ENCODE measurements around the gene TMEM256. TPM values are rescaled to one million over a fixed set of nuclear protein-coding genes. Genes with fewer than 3 reads are reported as not detected.

Gene TMEM256
- total and polyA plus RNA-seq, 2 donors, result 109 to 152 TPM

DNA sequence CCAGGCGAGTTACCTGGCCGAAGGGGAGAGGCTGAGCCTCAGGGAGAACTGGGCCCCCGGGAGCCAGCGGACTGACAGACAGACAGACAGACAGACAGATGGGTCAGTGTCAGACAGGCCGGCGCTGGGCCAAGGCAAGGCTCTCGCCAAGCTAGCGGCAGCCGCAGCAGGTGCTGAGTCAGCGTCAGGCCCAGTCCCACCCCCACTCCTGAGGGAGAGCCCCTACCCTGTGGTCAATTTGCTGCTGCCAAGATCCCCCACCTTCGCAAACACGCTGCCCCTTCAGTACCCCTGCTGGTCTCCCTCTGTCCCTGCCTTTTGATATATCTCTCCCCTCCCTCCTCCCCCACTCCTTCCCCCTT is 36.9 kb upstream of the TMEM256 start:
- Histone ChIP-seq H3K36me3 (ENCODE audit: control insufficient read depth in 2 of 2, insufficient read depth in 2 of 2, low read length in 1 of 2) (no peaks in the 10 kb centered on the region), H3K9me3 (ENCODE audit: control insufficient read depth in 2 of 2, insufficient read depth in 1 of 2, low read length in 1 of 2) (peaks cover 0 to 7% of the 10 kb centered on the region in 2 donors), H3K4me3 (ENCODE audit: low read length in 2 of 2) (peak overlapping the region in 1 of 2 donors; percentile 25), H3K4me1 (ENCODE audit: control insufficient read depth in 2 of 2, insufficient read depth in 2 of 2, low read length in 2 of 2) (peaks cover 43 to 70% of the 10 kb centered on the region in 2 donors), H3K27ac (ENCODE audit: low read depth in 1 of 2, low read length in 1 of 2) (no peak overlapping the region), H3K27me3 (ENCODE audit: control insufficient read depth in 2 of 2, insufficient read depth in 1 of 2, low read length in 1 of 2) (peaks cover 65 to 99% of the 10 kb centered on the region in 2 donors)
- peak in 1 of 9 donors; percentile 12 for DNase-seq (ENCODE audit: low read depth in 6 of 9, low spot score in 9 of 9)
- WGBS, result 8% methylated on average over 12 of the region's 12 CpGs

DNA sequence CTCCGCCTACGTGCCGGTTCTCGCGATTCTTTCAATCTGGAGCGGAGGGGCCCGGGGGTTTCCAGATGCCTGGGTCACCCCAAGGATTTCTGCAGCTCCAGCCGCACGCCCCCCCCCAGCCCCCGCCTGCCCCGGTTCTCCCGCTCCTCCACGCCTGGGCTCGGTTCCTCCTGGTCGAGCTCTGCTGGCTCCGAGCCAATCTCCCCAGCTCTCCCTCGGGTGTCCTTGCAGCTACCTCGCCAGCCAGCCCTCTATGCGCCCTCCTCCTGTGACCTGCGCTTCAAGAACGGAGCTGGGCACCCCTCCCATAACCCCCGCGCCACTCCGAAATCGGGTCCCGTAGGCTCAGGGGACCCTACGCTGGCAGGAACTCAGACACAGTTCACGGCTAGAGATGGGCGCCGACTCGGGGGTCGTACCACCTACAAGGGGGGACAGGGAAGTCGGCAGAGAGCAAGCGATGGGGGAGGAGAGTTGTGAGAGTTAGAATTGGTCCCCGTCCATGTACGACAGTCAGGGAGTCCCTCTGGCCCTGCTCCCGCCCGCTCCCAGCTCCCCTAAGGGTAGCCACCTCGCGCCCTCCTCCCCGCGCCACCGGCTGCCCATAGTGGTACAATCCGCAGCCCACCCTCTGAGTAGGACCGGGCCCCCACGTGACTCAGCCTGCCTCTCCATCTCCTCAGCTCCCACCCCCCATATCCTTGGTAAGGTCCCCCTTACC is 36.4 kb upstream of the TMEM256 start:
- Histone ChIP-seq H3K4me1 (ENCODE audit: control insufficient read depth in 2 of 2, insufficient read depth in 2 of 2, low read length in 2 of 2) (peaks cover 40 to 70% of the 10 kb centered on the region in 2 donors), H3K9me3 (ENCODE audit: control insufficient read depth in 2 of 2, insufficient read depth in 1 of 2, low read length in 1 of 2) (peaks cover 0 to 3% of the 10 kb centered on the region in 2 donors), H3K27me3 (ENCODE audit: control insufficient read depth in 2 of 2, insufficient read depth in 1 of 2, low read length in 1 of 2) (peaks cover 64 to 95% of the 10 kb centered on the region in 2 donors), H3K27ac (ENCODE audit: low read depth in 1 of 2, low read length in 1 of 2) (no peak overlapping the region), H3K36me3 (ENCODE audit: control insufficient read depth in 2 of 2, insufficient read depth in 2 of 2, low read length in 1 of 2) (no peaks in the 10 kb centered on the region), H3K4me3 (ENCODE audit: low read length in 2 of 2) (peak overlapping the region; percentile 25)
- DNase-seq (ENCODE audit: low read depth in 6 of 9, low spot score in 9 of 9), result peak in 2 of 9 donors; percentile 21 to 38
- 2% methylated on average over 46 of the region's 46 CpGs for WGBS

DNA sequence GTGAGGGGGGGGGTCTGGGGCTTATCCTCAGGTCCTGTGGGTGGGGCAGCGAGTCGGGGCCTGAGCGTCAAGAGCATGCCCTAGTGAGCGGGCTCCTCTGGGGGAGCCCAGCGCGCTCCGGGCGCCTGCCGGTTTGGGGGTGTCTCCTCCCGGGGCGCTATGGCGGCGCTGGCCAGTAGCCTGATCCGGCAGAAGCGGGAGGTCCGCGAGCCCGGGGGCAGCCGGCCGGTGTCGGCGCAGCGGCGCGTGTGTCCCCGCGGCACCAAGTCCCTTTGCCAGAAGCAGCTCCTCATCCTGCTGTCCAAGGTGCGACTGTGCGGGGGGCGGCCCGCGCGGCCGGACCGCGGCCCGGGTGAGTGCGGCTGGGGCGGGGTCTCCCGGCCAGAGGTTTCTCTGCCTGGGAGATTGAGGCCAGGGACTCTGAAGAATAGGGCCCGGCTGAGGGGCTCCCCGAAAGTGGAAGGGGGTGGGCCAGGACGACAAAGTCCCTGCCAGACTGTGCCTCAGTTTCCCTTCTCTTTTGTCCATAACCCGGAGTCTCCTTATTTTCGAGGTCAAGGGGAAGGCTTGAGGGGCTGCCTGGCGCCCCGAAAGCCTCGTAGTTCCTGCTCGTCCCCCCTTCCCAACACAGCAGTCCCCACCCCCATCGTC is 35.7 kb upstream of the TMEM256 start, which contains the start of gene FGF11:
TSS of gene FGF11 (plus strand) at position 51 of the 651 bp plus-strand sequence. CDS start at position 160, 109 bp downstream.
- DNase-seq (ENCODE audit: low read depth in 6 of 9, low spot score in 9 of 9), result no peak
- Histone ChIP-seq H3K27ac (ENCODE audit: low read depth in 1 of 2, low read length in 1 of 2) (no peak within 1 kb of the TSS), H3K9me3 (ENCODE audit: control insufficient read depth in 2 of 2, insufficient read depth in 1 of 2, low read length in 1 of 2) (no peaks in the 10 kb centered on the region), H3K4me1 (ENCODE audit: control insufficient read depth in 2 of 2, insufficient read depth in 2 of 2, low read length in 2 of 2) (peaks cover 33 to 64% of the 10 kb centered on the region in 2 donors), H3K36me3 (ENCODE audit: control insufficient read depth in 2 of 2, insufficient read depth in 2 of 2, low read length in 1 of 2) (no peaks in the 10 kb centered on the region), H3K4me3 (ENCODE audit: low read length in 2 of 2) (peak within 1 kb of the TSS; percentile 25 to 43), H3K27me3 (ENCODE audit: control insufficient read depth in 2 of 2, insufficient read depth in 1 of 2, low read length in 1 of 2) (peaks cover 60 to 88% of the 10 kb centered on the region in 2 donors)
- 5% methylated on average over 50 of the region's 50 CpGs for WGBS

DNA sequence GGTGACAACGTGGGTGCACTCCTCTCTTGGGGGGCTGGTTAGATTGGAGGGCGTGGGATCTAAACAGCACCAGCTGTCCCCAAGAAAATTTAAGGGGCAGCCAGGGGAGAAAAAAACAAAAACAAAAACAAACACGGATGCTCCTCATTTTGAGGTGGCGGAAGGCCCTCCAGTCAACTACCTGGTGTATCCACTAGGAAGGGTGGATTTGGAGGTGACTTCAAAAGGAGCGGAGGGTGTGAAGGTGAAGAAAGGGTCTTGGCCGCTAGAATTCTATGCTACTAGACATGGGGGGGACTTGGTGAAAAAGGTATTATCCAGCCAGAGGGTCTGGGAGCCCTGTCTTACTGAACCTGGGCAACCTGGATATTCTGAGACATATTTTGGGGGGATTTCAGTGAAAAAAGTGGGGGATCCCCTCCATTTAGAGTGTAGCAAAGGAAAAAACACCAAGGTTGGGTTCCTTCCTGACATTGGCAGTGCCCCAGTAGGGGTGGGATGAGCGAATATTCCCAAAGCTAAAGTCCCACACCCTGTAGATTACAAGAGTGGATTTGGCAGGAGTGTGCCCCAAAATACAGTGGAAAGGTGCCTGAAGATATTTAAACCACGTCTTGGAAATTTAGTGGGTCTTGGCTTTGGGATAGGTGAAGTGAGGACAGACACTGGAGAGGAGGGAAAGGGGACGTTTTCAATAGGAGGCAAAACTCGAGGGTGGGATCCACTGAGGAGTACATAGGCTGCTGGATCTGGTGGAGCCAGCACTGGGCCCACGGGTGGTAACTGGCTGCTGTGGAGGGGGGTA is 35.0 kb upstream of the TMEM256 start:
- Histone ChIP-seq H3K9me3 (ENCODE audit: control insufficient read depth in 2 of 2, insufficient read depth in 1 of 2, low read length in 1 of 2) (no peaks in the 10 kb centered on the region), H3K27ac (ENCODE audit: low read depth in 1 of 2, low read length in 1 of 2) (no peak overlapping the region), H3K27me3 (ENCODE audit: control insufficient read depth in 2 of 2, insufficient read depth in 1 of 2, low read length in 1 of 2) (peaks cover 56 to 81% of the 10 kb centered on the region in 2 donors), H3K4me1 (ENCODE audit: control insufficient read depth in 2 of 2, insufficient read depth in 2 of 2, low read length in 2 of 2) (peaks cover 26 to 58% of the 10 kb centered on the region in 2 donors), H3K4me3 (ENCODE audit: low read length in 2 of 2) (peak overlapping the region; percentile 19 to 43), H3K36me3 (ENCODE audit: control insufficient read depth in 2 of 2, insufficient read depth in 2 of 2, low read length in 1 of 2) (no peaks in the 10 kb centered on the region)
- 50% methylated on average over 11 of the region's 11 CpGs for WGBS
- DNase-seq (ENCODE audit: low read depth in 6 of 9, low spot score in 9 of 9), result no peak

DNA sequence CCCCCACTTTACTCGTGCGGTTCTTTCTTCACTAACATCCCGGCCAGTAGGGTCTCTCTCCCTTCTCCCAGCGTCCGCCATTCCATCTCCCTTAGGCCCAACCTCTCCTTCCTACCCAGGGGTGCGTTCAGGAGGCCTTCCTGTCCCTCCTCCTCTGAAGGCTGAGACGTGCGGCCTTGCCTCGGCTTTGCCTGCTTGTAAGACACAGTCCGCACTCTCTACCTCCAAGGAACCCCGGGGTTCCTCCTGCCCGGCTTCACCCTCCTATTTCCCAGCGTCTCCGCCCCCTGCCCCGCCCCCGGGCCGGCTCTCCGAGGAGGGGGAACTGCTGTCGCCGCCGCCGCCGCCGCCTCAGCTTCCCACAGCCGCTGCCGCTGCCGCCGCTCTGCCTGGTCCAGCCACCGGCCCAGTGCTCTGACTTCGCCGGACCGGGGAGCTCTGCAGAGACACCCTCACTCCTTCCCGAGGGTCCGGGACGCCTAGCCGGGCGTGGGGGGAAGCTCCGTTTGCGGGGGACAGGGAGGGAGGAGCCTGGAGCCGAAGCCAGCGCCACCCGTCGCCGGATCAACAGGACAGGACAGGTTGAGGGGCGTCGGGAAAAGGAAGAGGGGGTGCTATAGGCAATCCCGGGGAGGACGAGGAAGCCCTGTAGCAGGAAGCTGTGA is 34.2 kb upstream of the TMEM256 start:
- no peak overlapping the region for H3K27ac ChIP-seq (ENCODE audit: low read depth in 1 of 2, low read length in 1 of 2)
- peak in 3 of 9 donors; percentile 39 to 66 (median 45) for DNase-seq (ENCODE audit: low read depth in 6 of 9, low spot score in 9 of 9)
- H3K4me3 ChIP-seq (ENCODE audit: low read length in 2 of 2), result peak overlapping the region; percentile 19 to 43

DNA sequence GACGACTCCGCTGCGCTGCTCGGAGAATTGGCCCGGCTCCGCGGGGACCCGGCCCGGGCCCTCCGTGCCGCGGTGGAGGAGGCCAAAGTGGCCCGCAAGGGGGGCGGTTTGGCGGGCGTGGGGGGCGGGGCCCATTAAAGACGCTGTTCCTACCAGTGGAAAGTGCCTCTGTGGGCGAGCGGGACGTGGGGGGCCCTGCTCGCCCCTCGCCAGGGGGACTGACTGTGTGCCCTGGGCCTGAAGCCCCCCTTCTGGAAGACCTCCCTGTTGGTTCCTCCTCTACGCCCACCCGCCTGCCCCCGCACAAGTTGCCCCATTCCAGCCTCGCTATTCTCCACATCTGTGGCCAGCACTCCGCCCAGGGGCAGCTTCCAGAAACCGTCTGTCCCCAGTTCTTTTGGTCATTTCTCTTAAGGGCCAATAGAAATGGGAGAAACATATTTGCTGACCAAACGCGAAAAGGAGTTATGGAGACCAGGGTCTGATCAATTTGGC is 33.5 kb upstream of the TMEM256 start:
- peak overlapping the region; percentile 6 to 39 for H3K4me3 ChIP-seq (ENCODE audit: low read length in 2 of 2)
- no peaks in the 10 kb centered on the region for H3K9me3 ChIP-seq (ENCODE audit: control insufficient read depth in 2 of 2, insufficient read depth in 1 of 2, low read length in 1 of 2)
- peaks cover 49 to 66% of the 10 kb centered on the region in 2 donors for H3K27me3 ChIP-seq (ENCODE audit: control insufficient read depth in 2 of 2, insufficient read depth in 1 of 2, low read length in 1 of 2)
- H3K4me1 ChIP-seq (ENCODE audit: control insufficient read depth in 2 of 2, insufficient read depth in 2 of 2, low read length in 2 of 2), result peaks cover 26 to 58% of the 10 kb centered on the region in 2 donors
- WGBS, result 50% methylated on average over 31 of the region's 31 CpGs
- DNase-seq (ENCODE audit: low read depth in 6 of 9, low spot score in 9 of 9), result no peak
- H3K27ac ChIP-seq (ENCODE audit: low read depth in 1 of 2, low read length in 1 of 2), result no peak overlapping the region
- H3K36me3 ChIP-seq (ENCODE audit: control insufficient read depth in 2 of 2, insufficient read depth in 2 of 2, low read length in 1 of 2), result no peaks in the 10 kb centered on the region

More for the DNA sequence above, 34.2 kb upstream of the TMEM256 start:
- peaks cover 52 to 73% of the 10 kb centered on the region in 2 donors for H3K27me3 ChIP-seq (ENCODE audit: control insufficient read depth in 2 of 2, insufficient read depth in 1 of 2, low read length in 1 of 2)
- H3K9me3 ChIP-seq (ENCODE audit: control insufficient read depth in 2 of 2, insufficient read depth in 1 of 2, low read length in 1 of 2), result no peaks in the 10 kb centered on the region
- WGBS, result 12% methylated on average over 48 of the region's 48 CpGs
- no peaks in the 10 kb centered on the region for H3K36me3 ChIP-seq (ENCODE audit: control insufficient read depth in 2 of 2, insufficient read depth in 2 of 2, low read length in 1 of 2)
- H3K4me1 ChIP-seq (ENCODE audit: control insufficient read depth in 2 of 2, insufficient read depth in 2 of 2, low read length in 2 of 2), result peaks cover 26 to 58% of the 10 kb centered on the region in 2 donors

DNA sequence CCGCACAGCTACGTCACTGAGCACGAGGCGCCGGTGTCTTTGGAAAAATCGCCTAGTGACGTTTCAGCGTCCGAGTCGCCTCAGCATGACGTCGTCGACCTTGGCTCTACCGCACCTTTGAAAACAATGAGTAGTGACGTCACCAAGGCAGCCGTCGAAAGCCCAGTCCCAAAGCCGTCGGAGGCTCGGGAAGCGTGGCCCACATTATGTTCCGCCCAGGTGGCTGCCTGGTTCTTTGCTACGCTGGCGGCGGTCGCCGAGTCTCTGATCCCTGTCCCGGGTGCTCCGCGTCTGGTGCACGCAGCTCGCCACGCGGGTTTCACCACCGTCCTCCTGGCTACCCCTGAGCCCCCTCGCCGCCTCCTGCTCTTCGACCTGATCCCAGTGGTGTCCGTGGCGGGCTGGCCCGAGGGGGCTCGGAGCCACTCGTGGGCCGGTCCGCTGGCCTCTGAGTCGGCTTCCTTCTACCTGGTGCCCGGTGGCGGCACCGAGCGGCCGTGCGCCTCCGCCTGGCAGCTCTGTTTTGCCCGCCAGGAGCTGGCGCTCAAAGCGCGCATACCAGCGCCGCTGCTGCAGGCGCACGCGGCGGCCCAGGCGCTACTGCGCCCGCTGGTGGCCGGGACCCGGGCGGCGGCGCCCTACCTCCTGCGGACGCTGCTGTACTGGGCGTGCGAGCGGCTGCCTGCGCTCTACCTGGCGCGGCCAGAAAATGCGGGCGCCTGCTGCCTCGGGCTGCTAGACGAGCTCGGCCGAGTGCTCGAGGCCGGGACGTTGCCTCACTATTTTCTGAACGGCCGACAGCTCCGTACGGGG is 32.9 kb upstream of the TMEM256 start:
- Histone ChIP-seq H3K27me3 (ENCODE audit: control insufficient read depth in 2 of 2, insufficient read depth in 1 of 2, low read length in 1 of 2) (peaks cover 47 to 60% of the 10 kb centered on the region in 2 donors), H3K36me3 (ENCODE audit: control insufficient read depth in 2 of 2, insufficient read depth in 2 of 2, low read length in 1 of 2) (no peaks in the 10 kb centered on the region), H3K4me3 (ENCODE audit: low read length in 2 of 2) (peak overlapping the region; percentile 39 to 75), H3K9me3 (ENCODE audit: control insufficient read depth in 2 of 2, insufficient read depth in 1 of 2, low read length in 1 of 2) (no peaks in the 10 kb centered on the region), H3K27ac (ENCODE audit: low read depth in 1 of 2, low read length in 1 of 2) (peak overlapping the region; percentile 55 to 74), H3K4me1 (ENCODE audit: control insufficient read depth in 2 of 2, insufficient read depth in 2 of 2, low read length in 2 of 2) (peaks cover 26 to 58% of the 10 kb centered on the region in 2 donors)
- peak in 8 of 9 donors; percentile 43 to 90 (median 76) for DNase-seq (ENCODE audit: low read depth in 6 of 9, low spot score in 9 of 9)
- WGBS, result 21% methylated on average over 92 of the region's 92 CpGs
